Effector memory CD8-positive, alpha-beta T cell (primary cell): Measurements from ENCODE around the gene ART3.

Experiments used
- ATAC-seq: fragments of 150-1000 bp; cut with Tn5 transposase; replicated peaks from 2 replicates; pipeline ENCODE4 v1.10.0; 2021; ENCODE audit warnings: mild to moderate bottlenecking, moderate library complexity
- DNase-seq, 3 experiments: peaks; one replicate each; pipeline ENCODE4 v3.0.0; 2021
- H3K27ac Mint-ChIP-seq, 2 donors: one replicate each; pipeline ENCODE4 v1.8.0; 2022; ENCODE audit warnings: mild to moderate bottlenecking in 2 of 2, mixed read lengths in 2 of 2, moderate library complexity in 2 of 2
- H3K27me3 Mint-ChIP-seq, 2 donors: one replicate each; pipeline ENCODE4 v1.8.0; 2022; ENCODE audit warnings: mixed read lengths in 2 of 2
- H3K36me3 Mint-ChIP-seq: one replicate; pipeline ENCODE4 v1.8.0; 2022; ENCODE audit warnings: mild to moderate bottlenecking, moderate library complexity, mixed read lengths; ENCODE audit not compliant: insufficient read depth
- H3K4me1 Mint-ChIP-seq, 2 donors: one replicate each; pipeline ENCODE4 v1.8.0; 2022; ENCODE audit warnings: low read depth in 2 of 2, mixed read lengths in 2 of 2
- H3K4me3 Mint-ChIP-seq, 2 donors: one replicate each; pipeline ENCODE4 v1.8.0; 2022; ENCODE audit warnings: mild to moderate bottlenecking in 2 of 2, mixed read lengths in 2 of 2, moderate library complexity in 2 of 2
- H3K9me3 Mint-ChIP-seq, 2 donors: one replicate each; pipeline ENCODE4 v1.8.0; 2022; ENCODE audit warnings: mixed read lengths in 2 of 2

The ART3 gene

DNA sequence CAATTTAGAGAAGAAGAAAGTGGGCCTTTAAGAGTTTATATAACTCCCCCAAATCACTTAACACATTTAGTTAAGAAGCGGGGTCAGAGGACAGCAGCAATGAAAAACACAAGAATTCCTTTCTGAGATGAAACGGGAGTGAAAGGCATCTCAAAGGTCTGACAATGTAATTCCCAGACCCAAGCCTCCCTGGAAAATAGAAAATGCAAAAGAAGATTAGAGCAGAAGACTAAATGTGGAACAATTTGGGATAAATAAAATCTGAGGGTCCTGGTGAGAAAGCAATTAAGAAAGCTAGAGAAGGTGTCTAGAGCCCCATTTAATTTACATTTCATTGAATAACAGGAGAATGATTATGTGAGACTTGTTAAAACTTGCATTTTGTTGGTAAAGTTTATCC is 19.1 kb upstream of the ART3 start:
- Mint-ChIP-seq H3K9me3 (no peaks in the 10 kb centered on the region), H3K36me3 (no peaks in the 10 kb centered on the region), H3K4me3 (no peak overlapping the region), H3K27me3 (peaks cover 7 to 14% of the 10 kb centered on the region in 2 donors), H3K4me1 (no peaks in the 10 kb centered on the region), H3K27ac (no peak overlapping the region)
- DNase-seq (no peak), ATAC-seq (no peak)

- Mint-ChIP-seq H3K4me3 (no peak overlapping the region), H3K4me1 (no peaks in the 10 kb centered on the region)
- ATAC-seq = no peak
Observed at GRCh38 chr4:76058302-76058701, 16.2 kb upstream of the ART3 start.

DNA sequence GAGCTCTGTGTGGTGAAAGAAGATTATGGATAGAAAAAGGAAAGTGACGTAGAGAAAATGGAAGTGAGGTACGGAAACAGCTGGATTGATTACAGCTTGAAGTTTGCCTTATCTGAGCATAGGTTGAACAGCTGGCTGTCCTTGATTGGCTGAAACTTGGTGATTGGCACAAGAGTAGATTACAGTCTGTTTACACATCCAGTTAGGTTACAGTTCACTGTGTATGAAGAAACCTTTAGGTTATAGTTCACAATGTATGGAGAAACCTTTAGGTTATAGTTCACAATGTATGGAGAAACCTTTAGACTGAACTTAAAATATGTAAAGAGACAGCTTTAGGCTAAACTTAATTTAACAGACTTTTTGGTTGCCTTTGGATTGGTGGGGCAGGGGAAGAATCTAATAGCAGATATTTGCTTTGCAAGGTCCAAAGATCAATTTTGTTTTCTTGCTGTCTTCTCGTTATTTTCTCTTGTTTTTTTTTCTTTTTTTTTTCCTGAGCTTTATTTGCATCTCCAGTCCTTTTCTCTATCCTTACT is 15.6 kb upstream of the ART3 start:
- peaks cover 7 to 9% of the 10 kb centered on the region in 2 donors for H3K27me3 Mint-ChIP-seq

More at GRCh38 chr4:76058302-76058701, 16.2 kb upstream of the ART3 start:
- H3K9me3 Mint-ChIP-seq = no peaks in the 10 kb centered on the region
- H3K36me3 Mint-ChIP-seq = no peaks in the 10 kb centered on the region
- peaks cover 7 to 14% of the 10 kb centered on the region in 2 donors for H3K27me3 Mint-ChIP-seq
- DNase-seq = no peak
- no peak overlapping the region for H3K27ac Mint-ChIP-seq

DNA sequence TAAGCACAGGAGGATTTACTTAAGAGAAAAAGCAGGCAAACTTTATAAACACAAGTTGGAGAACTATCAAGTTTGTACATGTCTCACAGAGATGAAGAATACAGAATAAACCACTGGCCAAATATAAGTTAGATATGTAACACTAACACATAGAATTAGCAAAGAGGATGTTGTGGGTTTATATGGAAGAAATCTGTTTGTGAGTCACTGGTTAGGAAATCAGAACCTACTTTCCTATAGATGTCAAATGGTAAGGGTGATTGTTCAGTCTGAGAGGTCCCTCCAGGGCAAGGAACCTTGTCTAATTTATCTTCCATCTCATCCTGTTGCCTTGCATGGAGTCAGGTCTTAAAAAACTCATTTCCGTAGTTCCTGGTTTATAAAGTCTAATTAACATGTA is 14.8 kb upstream of the ART3 start:
- no peaks in the 10 kb centered on the region for H3K36me3 Mint-ChIP-seq
- no peak for ATAC-seq
- no peak for DNase-seq
- H3K27me3 Mint-ChIP-seq = peaks cover 7 to 8% of the 10 kb centered on the region in 2 donors
- no peak overlapping the region for H3K4me3 Mint-ChIP-seq
- H3K4me1 Mint-ChIP-seq = no peaks in the 10 kb centered on the region
- H3K27ac Mint-ChIP-seq = no peak overlapping the region
- H3K9me3 Mint-ChIP-seq = no peaks in the 10 kb centered on the region

More for the DNA sequence above, 15.6 kb upstream of the ART3 start:
- Mint-ChIP-seq H3K4me3 (no peak overlapping the region), H3K27ac (no peak overlapping the region), H3K9me3 (no peaks in the 10 kb centered on the region), H3K36me3 (no peaks in the 10 kb centered on the region), H3K4me1 (no peaks in the 10 kb centered on the region)
- ATAC-seq = no peak
- no peak for DNase-seq

DNA sequence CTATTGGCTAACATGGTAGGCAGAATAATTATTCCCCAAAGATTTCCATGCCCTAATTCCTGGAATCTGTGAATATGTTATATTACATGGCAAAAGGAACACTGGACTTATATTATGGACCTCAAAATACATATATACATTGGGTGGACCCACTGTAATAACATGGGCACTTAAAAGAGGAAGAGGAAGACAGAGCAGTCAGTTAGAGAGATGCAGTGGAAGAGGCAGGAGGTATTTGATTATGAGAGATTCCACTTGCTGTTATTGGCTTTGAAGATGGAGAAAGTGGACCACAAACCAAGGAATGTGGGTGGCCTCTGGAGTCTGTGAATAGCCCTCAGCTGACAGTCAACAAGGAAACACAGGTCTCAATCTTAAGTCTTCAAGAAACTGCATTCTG is 14.0 kb upstream of the ART3 start:
- Mint-ChIP-seq H3K27ac (no peak overlapping the region), H3K4me1 (no peaks in the 10 kb centered on the region)

DNA sequence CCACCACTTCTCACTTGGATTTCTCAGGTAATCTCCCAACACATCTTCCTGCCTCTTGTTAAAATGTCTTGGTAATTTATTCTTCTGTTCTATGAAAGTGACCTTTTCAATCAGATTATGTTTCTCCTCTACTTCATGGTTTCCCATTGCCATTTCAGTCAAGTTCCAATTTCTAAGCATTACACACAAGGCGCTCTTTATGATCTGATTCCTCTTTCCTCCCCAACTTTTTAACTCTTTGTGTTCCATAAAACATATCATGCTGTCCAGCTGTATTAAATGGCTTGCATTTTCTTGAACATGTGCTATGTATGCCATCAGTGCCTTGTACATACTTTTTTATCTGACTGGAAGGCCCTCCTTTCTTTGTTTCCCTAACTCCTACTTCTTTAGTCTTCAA is 13.1 kb upstream of the ART3 start:
- no peaks in the 10 kb centered on the region for H3K36me3 Mint-ChIP-seq
- no peak overlapping the region for H3K27ac Mint-ChIP-seq
- H3K4me1 Mint-ChIP-seq = no peaks in the 10 kb centered on the region
- H3K9me3 Mint-ChIP-seq = no peaks in the 10 kb centered on the region
- no peak for ATAC-seq
- no peak for DNase-seq
- no peak overlapping the region for H3K4me3 Mint-ChIP-seq
- peaks cover 0 to 2% of the 10 kb centered on the region in 2 donors for H3K27me3 Mint-ChIP-seq

More for the DNA sequence above, 14.0 kb upstream of the ART3 start:
- Mint-ChIP-seq H3K9me3 (no peaks in the 10 kb centered on the region), H3K36me3 (no peaks in the 10 kb centered on the region), H3K4me3 (no peak overlapping the region), H3K27me3 (peaks cover under 1 to 7% of the 10 kb centered on the region in 2 donors)
- no peak for ATAC-seq
- DNase-seq = no peak

- ATAC-seq (peak; percentile 35), DNase-seq (no peak)
- Mint-ChIP-seq H3K4me1 (no peaks in the 10 kb centered on the region), H3K27me3 (no peaks in the 10 kb centered on the region), H3K27ac (no peak overlapping the region), H3K9me3 (no peaks in the 10 kb centered on the region), H3K36me3 (peaks cover 2% of the 10 kb centered on the region), H3K4me3 (no peak overlapping the region)
Observed at GRCh38 chr4:76061982-76062381, 12.5 kb upstream of the ART3 start.

- no peak for ATAC-seq
- H3K36me3 Mint-ChIP-seq = peaks cover 3% of the 10 kb centered on the region
- H3K27me3 Mint-ChIP-seq = no peaks in the 10 kb centered on the region
- no peaks in the 10 kb centered on the region for H3K9me3 Mint-ChIP-seq
- H3K4me3 Mint-ChIP-seq = no peak overlapping the region
- no peaks in the 10 kb centered on the region for H3K4me1 Mint-ChIP-seq
- no peak overlapping the region for H3K27ac Mint-ChIP-seq
- no peak for DNase-seq
Observed at GRCh38 chr4:76066546-76066945, 8.0 kb upstream of the ART3 start.

DNA sequence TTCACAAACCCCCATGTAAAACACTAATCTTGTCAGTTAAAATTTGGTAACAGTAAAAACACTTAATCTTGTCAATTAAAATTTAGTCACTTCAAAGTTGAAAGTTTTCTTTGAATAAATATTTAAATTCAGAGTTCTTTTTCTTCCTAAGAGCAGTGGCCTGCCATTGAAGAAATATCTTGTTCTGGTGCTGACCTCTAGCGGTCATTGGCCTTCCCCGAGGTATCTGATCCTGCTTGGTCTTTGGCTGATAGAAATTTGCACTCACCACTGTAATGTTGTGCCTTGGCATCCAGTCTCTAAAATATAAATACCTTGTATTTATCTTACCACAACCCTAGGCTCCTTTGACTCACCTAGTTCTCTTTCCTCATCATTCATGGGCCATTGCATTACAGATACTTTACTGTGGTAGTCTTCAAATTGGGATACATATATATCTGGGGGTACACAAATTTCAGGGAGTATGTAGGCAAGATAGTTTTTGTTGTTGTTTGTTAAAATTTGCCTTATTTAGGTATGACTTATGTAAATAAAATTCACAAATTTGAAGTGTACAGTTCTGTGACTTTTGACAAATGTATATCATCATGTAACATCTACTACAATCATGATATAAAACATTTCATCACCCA is 6.7 kb upstream of the ART3 start:
- Mint-ChIP-seq H3K4me3 (no peak overlapping the region), H3K27ac (no peak overlapping the region), H3K4me1 (no peaks in the 10 kb centered on the region), H3K9me3 (no peaks in the 10 kb centered on the region), H3K27me3 (no peaks in the 10 kb centered on the region), H3K36me3 (peaks cover 3% of the 10 kb centered on the region)
- ATAC-seq = peak; percentile 81
- DNase-seq = peak; percentile 60 to 67 (median 62)

- no peaks in the 10 kb centered on the region for H3K9me3 Mint-ChIP-seq
- H3K36me3 Mint-ChIP-seq = no peaks in the 10 kb centered on the region
- no peaks in the 10 kb centered on the region for H3K4me1 Mint-ChIP-seq
- H3K4me3 Mint-ChIP-seq = no peak overlapping the region
- ATAC-seq = no peak
- no peak for DNase-seq
- no peaks in the 10 kb centered on the region for H3K27me3 Mint-ChIP-seq
- no peak overlapping the region for H3K27ac Mint-ChIP-seq
Observed at GRCh38 chr4:76072760-76073159, 1.7 kb upstream of the ART3 start.

- Mint-ChIP-seq H3K27ac (no peak overlapping the region), H3K4me1 (no peaks in the 10 kb centered on the region), H3K9me3 (no peaks in the 10 kb centered on the region), H3K4me3 (no peak overlapping the region), H3K36me3 (no peaks in the 10 kb centered on the region), H3K27me3 (peaks cover 18 to 21% of the 10 kb centered on the region in 2 donors)
- no peak for DNase-seq
- no peak for ATAC-seq
Observed at GRCh38 chr4:76074993-76075600, 588 bp downstream of the ART3 start.

GRCh38 chr4:76078033-76078613 is 3.6 kb downstream of the ART3 start:
- no peaks in the 10 kb centered on the region for H3K9me3 Mint-ChIP-seq
- no peaks in the 10 kb centered on the region for H3K36me3 Mint-ChIP-seq
- H3K4me3 Mint-ChIP-seq = no peak overlapping the region
- ATAC-seq = no peak
- no peak for DNase-seq
- no peak overlapping the region for H3K27ac Mint-ChIP-seq
- H3K27me3 Mint-ChIP-seq = peaks cover 22% of the 10 kb centered on the region in 2 donors
- no peaks in the 10 kb centered on the region for H3K4me1 Mint-ChIP-seq

DNA sequence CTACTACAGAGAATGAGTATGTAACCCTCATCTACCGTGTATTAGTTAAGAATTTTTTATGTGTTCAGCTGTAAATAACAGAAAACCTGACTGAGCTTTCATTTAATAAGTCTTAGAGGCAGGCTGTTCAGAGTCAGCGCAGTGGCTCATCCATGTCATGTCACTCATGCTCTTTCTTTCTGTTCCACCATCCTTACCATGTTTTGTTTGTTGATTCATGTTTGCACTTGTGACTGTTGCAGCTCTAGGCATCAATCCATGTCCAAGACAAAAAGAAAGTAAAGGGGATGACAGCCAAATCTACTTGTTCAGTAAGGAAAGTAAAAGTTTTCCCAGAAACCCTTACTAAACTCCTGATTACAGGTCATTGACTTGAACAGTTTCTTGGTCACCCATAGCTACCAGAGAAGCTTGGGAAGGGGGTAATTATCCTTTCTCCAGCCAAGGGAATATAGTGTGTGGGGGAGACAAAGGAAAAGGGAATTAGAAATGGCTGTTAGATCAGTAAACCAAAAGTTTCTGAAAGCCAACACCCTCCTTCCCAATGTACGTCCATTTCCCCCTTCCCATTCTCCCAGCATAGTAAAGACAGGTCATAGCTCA is 9.0 kb downstream of the ART3 start:
- H3K9me3 Mint-ChIP-seq = no peaks in the 10 kb centered on the region
- no peak overlapping the region for H3K27ac Mint-ChIP-seq
- H3K27me3 Mint-ChIP-seq = peaks cover 17 to 28% of the 10 kb centered on the region in 2 donors
- DNase-seq (no peak), ATAC-seq (no peak)
- peaks cover 2 to 3% of the 10 kb centered on the region in 2 donors for H3K4me1 Mint-ChIP-seq
- H3K4me3 Mint-ChIP-seq = no peak overlapping the region
- H3K36me3 Mint-ChIP-seq = no peaks in the 10 kb centered on the region
